Testis (tissue), 3 donors: ENCODE results near the gene FBXW4. TPM values are rescaled to one million over a fixed set of nuclear protein-coding genes. Genes with fewer than 3 reads are reported as not detected.
"Not testable (repeated sequence)": the region's sequence is repeated elsewhere in the genome, so short reads cannot be mapped to it uniquely, and the experiment has no call there.

Source experiments
- DNase-seq: peaks from one replicate; pipeline ENCODE4 v3.0.0-alpha.2; 2019
- H3K27ac ChIP-seq, 2 donors: fragments of 200-600 bp; sonication (generic); one replicate each; pipeline ENCODE4 v1.5.1; 2019
- H3K27me3 ChIP-seq: fragments of 200-600 bp; sonication (generic); one replicate; pipeline ENCODE4 v1.5.1; 2019
- H3K36me3 ChIP-seq: fragments of 200-600 bp; sonication (generic); one replicate; pipeline ENCODE4 v1.5.1; 2017; ENCODE audit warnings: low read depth; ENCODE audit errors: missing control alignments
- H3K4me1 ChIP-seq: fragments of 200-600 bp; sonication (generic); one replicate; pipeline ENCODE4 v1.5.1; 2019
- H3K4me3 ChIP-seq, 2 donors: fragments of 200-600 bp; sonication (generic); one replicate each; pipeline ENCODE4 v1.5.1; 2017 to 2019
- H3K9me3 ChIP-seq: fragments of 200-600 bp; sonication (generic); one replicate; pipeline ENCODE4 v1.5.1; 2017
- CTCF ChIP-seq, 3 experiments: fragments of 450-650 bp in 2 of 3; fragments of 200-600 bp in 1 of 3; sonication (generic) in 1 of 3; IDR thresholded peaks; one replicate each; pipeline ENCODE4 v1.5.1; 2016 to 2019; ENCODE audit warnings: antibody characterized with exemption in 3 of 3, mild to moderate bottlenecking in 2 of 3, moderate library complexity in 1 of 3
- POLR2A ChIP-seq: fragments of 450-650 bp; IDR thresholded peaks from one replicate; pipeline ENCODE4 v1.6.1; 2017; ENCODE audit warnings: antibody characterized with exemption, mild to moderate bottlenecking, moderate library complexity
- WGBS, 2 donors: methylation state at CpG; one replicate each; pipeline ENCODE4 v1.1.5; 2018; 5-methylcytosine and 5-hydroxymethylcytosine counted together
- intact Hi-C: fragments of 100-400 bp; cut with DNase I; formaldehyde crosslinking; loops from one replicate; pipeline ENCODE4 v1.15.1; 2023; ENCODE audit warnings: low total_unique reads
- polyA plus RNA-seq: library from polyadenylated mRNA; stranded (reverse); fragments of 350-450 nt; fragmentation: Illumina TruSeq; extraction: RNeasy Lipid Tissue Mini Kit (QIAGEN cat#74804); gene quantifications from one replicate; pipeline ENCODE4 v1.2.3, GENCODE V29; 2014; ENCODE audit warnings: low read depth, low replicate concordance; ENCODE audit not compliant: insufficient read depth
- total RNA-seq, 2 donors: library from RNA; depleted of rRNA; stranded (reverse); fragments of >200 nt; gene quantifications; one replicate each; pipeline ENCODE4 v1.2.3, GENCODE V29; 2016

FBXW4 gene
- total and polyA plus RNA-seq, 3 donors from 2014 or later, result 49.0 to 76.1 (median 62.5) TPM

GRCh38 chr10:101602761-101603398, 92.1 kb downstream of the FBXW4 start:
- peak; percentile 84 for DNase-seq
- Histone ChIP-seq H3K27me3 (no peaks in the 10 kb centered on the region), H3K4me3 (no peak overlapping the region), H3K4me1 (peaks cover 3% of the 10 kb centered on the region), H3K27ac (no peak overlapping the region), H3K9me3 (no peaks in the 10 kb centered on the region), H3K36me3 (no peaks in the 10 kb centered on the region)
- TF ChIP-seq CTCF (IDR thresholded peaks at IDR 0.05) (peak; percentile 76 to 83 (median 77)), POLR2A (no peak)
- intact Hi-C loops, result no loop called here
- 49 to 56% methylated on average over 6 of the region's 6 CpGs for WGBS, 2 donors

DNA sequence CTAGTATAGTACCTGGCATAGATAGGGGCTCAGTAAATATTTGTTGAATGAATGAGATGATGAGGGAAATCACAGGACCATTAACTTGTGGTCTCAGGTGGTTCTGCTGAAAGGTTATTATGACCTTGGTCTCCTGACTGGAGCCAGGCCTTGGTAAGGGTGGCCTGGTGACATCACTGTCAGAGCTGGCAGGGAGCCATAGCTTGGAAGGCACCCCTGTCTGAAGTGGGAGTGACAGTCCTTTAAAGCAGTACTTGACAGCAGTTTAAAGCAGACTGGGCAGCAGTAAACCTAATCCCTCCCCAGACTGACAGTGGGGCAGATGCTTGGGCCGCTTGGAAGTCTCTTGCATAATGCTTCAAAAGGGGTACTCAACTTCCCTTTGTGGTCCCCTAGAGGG, 93.4 kb downstream of the FBXW4 start:
- no peaks in the 10 kb centered on the region for H3K27me3 ChIP-seq
- H3K36me3 ChIP-seq, result no peaks in the 10 kb centered on the region
- intact Hi-C loops, result no loop called here
- WGBS, 2 donors, result 63 to 71% methylated on average over 1 of the region's 1 CpG
- peaks cover 3% of the 10 kb centered on the region for H3K4me1 ChIP-seq
- H3K4me3 ChIP-seq, result no peak overlapping the region
- H3K27ac ChIP-seq, result no peak overlapping the region
- TF ChIP-seq CTCF (IDR thresholded peaks at IDR 0.05) (no peak), POLR2A (no peak)
- H3K9me3 ChIP-seq, result no peaks in the 10 kb centered on the region
- DNase-seq, result no peak

GRCh38 chr10:101597091-101597900, 97.7 kb downstream of the FBXW4 start:
- Histone ChIP-seq H3K4me1 (peaks cover 3% of the 10 kb centered on the region), H3K27ac (no peak overlapping the region), H3K36me3 (no peaks in the 10 kb centered on the region), H3K27me3 (no peaks in the 10 kb centered on the region), H3K4me3 (no peak overlapping the region), H3K9me3 (no peaks in the 10 kb centered on the region)
- WGBS, 2 donors, result 78 to 80% methylated on average over 14 of the region's 14 CpGs
- no peak for DNase-seq
- no peak for TF ChIP-seq POLR2A
- no peak for TF ChIP-seq CTCF (IDR thresholded peaks at IDR 0.05)
- intact Hi-C loops, result no loop called here

DNA sequence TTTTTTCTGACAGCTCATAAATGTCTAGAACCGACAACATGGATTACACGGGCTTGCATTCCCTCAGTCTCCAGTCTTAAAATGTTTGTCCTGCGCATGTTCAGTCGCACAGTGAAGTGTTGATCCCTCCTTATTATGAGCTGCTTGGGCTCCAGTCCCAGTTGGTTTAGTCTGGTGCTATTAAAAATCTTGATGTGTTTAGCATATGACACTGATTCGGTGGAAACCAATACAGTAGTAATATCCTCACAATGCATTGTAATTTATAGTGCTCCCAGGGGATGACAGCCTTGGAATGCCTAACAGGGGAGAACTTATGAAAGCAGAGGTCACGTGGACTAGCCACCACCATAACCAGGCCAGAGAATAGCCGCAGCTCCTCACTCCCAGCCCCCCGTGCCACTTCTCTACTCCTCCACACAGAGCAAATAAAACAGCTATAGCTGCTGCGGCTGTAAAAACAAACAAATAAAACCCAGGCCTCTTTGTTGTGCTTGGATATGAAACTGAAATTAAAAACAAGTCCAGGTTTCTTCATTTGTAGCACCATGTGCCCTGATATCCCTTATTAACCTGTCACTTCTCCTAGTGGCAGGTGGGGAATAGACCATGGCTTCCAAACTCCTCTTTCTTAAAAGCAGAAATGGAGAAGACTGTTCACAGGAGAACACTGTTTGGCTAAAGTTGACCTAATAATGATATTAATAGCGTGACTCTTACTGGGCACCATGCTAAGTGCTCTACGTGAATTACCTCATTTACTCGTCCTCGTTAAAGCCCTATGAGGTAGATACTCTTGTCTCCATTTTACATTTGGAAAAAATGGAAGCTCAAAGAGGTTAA, 99.2 kb downstream of the FBXW4 start:
- H3K9me3 ChIP-seq, result no peaks in the 10 kb centered on the region
- intact Hi-C loops, result no loop called here

DNA sequence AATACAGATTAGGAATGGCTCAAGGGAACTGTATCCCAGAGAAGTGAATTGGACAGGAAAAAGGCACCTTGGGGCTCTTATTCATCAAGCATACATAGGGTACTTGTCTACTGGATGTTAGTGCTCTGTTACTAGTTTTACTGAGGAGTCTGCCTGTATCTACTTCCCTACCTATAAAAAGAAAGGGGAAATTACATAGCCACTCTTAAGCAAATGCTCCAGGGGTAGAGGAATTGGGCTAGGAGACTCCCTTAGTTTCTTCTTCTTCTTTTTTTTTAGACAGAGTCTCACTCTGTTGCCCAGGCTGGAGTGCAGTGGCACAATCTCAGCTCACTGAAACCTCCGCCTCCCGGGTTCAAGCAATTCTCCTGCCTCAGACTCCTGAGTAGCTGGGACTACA, 101.6 kb downstream of the FBXW4 start:
- H3K36me3 ChIP-seq, H3K4me1 ChIP-seq, H3K4me3 ChIP-seq, H3K27ac ChIP-seq, H3K9me3 ChIP-seq, intact Hi-C loops, DNase-seq, H3K27me3 ChIP-seq: not testable (repeated sequence)
- WGBS, 2 donors, result 54 to 93% methylated on average over 2 of the region's 2 CpGs

More for the DNA sequence above, 99.2 kb downstream of the FBXW4 start:
- Histone ChIP-seq H3K4me3 (no peak overlapping the region), H3K36me3 (no peaks in the 10 kb centered on the region), H3K27ac (no peak overlapping the region), H3K4me1 (no peaks in the 10 kb centered on the region), H3K27me3 (no peaks in the 10 kb centered on the region)
- TF ChIP-seq CTCF (IDR thresholded peaks at IDR 0.05), result no peak
- no peak for TF ChIP-seq POLR2A
- no peak for DNase-seq
- WGBS, 2 donors, result 86 to 90% methylated on average over 13 of the region's 13 CpGs
